ENCODE measurements around the gene ASIC1. TPM values are rescaled to one million over a fixed set of nuclear protein-coding genes. Genes with fewer than 3 reads are reported as not detected.
A peak's percentile ranks its signal among the peaks of the same experiment; 100 is the strongest.

Gene ASIC1
- total RNA-seq, 2 donors from 2014 or later = 4.2 to 5.2 TPM

- Histone ChIP-seq H3K9me3 (ENCODE audit: control insufficient read depth, low read length) (no peaks in the 10 kb centered on the region), H3K27ac (ENCODE audit: low read depth, low read length) (no peak overlapping the region), H3K9ac (ENCODE audit: extremely low read depth, low read length, poor library complexity, severe bottlenecking) (no peak overlapping the region), H3K4me3 (ENCODE audit: low read length) (no peak overlapping the region), H3K4me1 (ENCODE audit: control insufficient read depth, insufficient read depth, low read length) (peaks cover 18% of the 10 kb centered on the region), H3K36me3 (ENCODE audit: control insufficient read depth, insufficient read depth, low read length) (peaks cover under 1% of the 10 kb centered on the region), H3K27me3 (ENCODE audit: control insufficient read depth, insufficient read depth, low read length, poor library complexity, severe bottlenecking) (no peaks in the 10 kb centered on the region)
- no peaks in the 10 kb centered on the region for H3K9me3 Mint-ChIP-seq
- no peak overlapping the region for H3K4me3 Mint-ChIP-seq
- peaks cover 5% of the 10 kb centered on the region for H3K27me3 Mint-ChIP-seq (ENCODE audit: insufficient read depth)
- no peak for TF ChIP-seq CTCF (conservative IDR thresholded peaks at IDR 0.05)
- H3K36me3 Mint-ChIP-seq (ENCODE audit: low read depth) = peaks cover 2% of the 10 kb centered on the region
- H3K27ac Mint-ChIP-seq = no peak overlapping the region
- H3K4me1 Mint-ChIP-seq = peaks cover 27% of the 10 kb centered on the region
- WGBS, 2 experiments (ENCODE audit: insufficient coverage in 1 of 2, insufficient read length in 1 of 2) = 91 to 94% methylated on average over 11 to 17 of the region's 17 CpGs
- no peak for DNase-seq
Observed at GRCh38 chr12:50107416-50108268, 50.2 kb downstream of the ASIC1 start.

- Histone ChIP-seq H3K9me3 (ENCODE audit: control insufficient read depth, low read length) (no peaks in the 10 kb centered on the region), H3K27ac (ENCODE audit: low read depth, low read length) (no peak overlapping the region), H3K36me3 (ENCODE audit: control insufficient read depth, insufficient read depth, low read length) (no peaks in the 10 kb centered on the region), H3K4me1 (ENCODE audit: control insufficient read depth, insufficient read depth, low read length) (peaks cover 18% of the 10 kb centered on the region), H3K9ac (ENCODE audit: extremely low read depth, low read length, poor library complexity, severe bottlenecking) (no peak overlapping the region), H3K4me3 (ENCODE audit: low read length) (no peak overlapping the region), H3K27me3 (ENCODE audit: control insufficient read depth, insufficient read depth, low read length, poor library complexity, severe bottlenecking) (no peaks in the 10 kb centered on the region)
- H3K27ac Mint-ChIP-seq = no peak overlapping the region
- no peak for TF ChIP-seq CTCF (conservative IDR thresholded peaks at IDR 0.05)
- no peaks in the 10 kb centered on the region for H3K36me3 Mint-ChIP-seq (ENCODE audit: low read depth)
- peaks cover 23% of the 10 kb centered on the region for H3K4me1 Mint-ChIP-seq
- DNase-seq = no peak
- peaks cover 5% of the 10 kb centered on the region for H3K27me3 Mint-ChIP-seq (ENCODE audit: insufficient read depth)
- no peak overlapping the region for H3K4me3 Mint-ChIP-seq
- no peaks in the 10 kb centered on the region for H3K9me3 Mint-ChIP-seq
- WGBS, 2 experiments (ENCODE audit: insufficient coverage in 1 of 2, insufficient read length in 1 of 2) = 96 to 100% methylated on average over 3 of the region's 3 CpGs
Observed at GRCh38 chr12:50109319-50109718, 51.9 kb downstream of the ASIC1 start.

GRCh38 chr12:50110127-50110761, 52.8 kb downstream of the ASIC1 start:
- Mint-ChIP-seq H3K36me3 (ENCODE audit: low read depth) (no peaks in the 10 kb centered on the region), H3K4me3 (peak overlapping the region; percentile 22), H3K9me3 (no peaks in the 10 kb centered on the region), H3K27me3 (ENCODE audit: insufficient read depth) (peaks cover 2% of the 10 kb centered on the region), H3K27ac (peak overlapping the region; percentile 78), H3K4me1 (peaks cover 20% of the 10 kb centered on the region)
- WGBS, 2 experiments (ENCODE audit: insufficient coverage in 1 of 2, insufficient read length in 1 of 2) = 62 to 89% methylated on average over 3 to 8 of the region's 8 CpGs
- no peak for TF ChIP-seq CTCF (conservative IDR thresholded peaks at IDR 0.05)
- peaks cover 18% of the 10 kb centered on the region for H3K4me1 ChIP-seq (ENCODE audit: control insufficient read depth, insufficient read depth, low read length)
- no peaks in the 10 kb centered on the region for H3K27me3 ChIP-seq (ENCODE audit: control insufficient read depth, insufficient read depth, low read length, poor library complexity, severe bottlenecking)
- H3K4me3 ChIP-seq (ENCODE audit: low read length) = no peak overlapping the region
- H3K9ac ChIP-seq (ENCODE audit: extremely low read depth, low read length, poor library complexity, severe bottlenecking) = no peak overlapping the region
- DNase-seq = no peak
- H3K27ac ChIP-seq (ENCODE audit: low read depth, low read length) = no peak overlapping the region
- H3K36me3 ChIP-seq (ENCODE audit: control insufficient read depth, insufficient read depth, low read length) = no peaks in the 10 kb centered on the region
- no peaks in the 10 kb centered on the region for H3K9me3 ChIP-seq (ENCODE audit: control insufficient read depth, low read length)
